WTC11 (cell line): Measurements from ENCODE around the gene CYP27B1. TPM values are rescaled to one million over a fixed set of nuclear protein-coding genes. Genes with fewer than 3 reads are reported as not detected.

Experiments used
- ATAC-seq: fragments of 200-7000 bp; cut with Tn5 transposase; 2 replicates; pipeline ENCODE4 v1.10.0; 2021; ENCODE audit warnings: mild to moderate bottlenecking, moderate library complexity
- CTCF ChIA-PET: fragments of 300-600 bp; sonication (Branson Sonifier 250); formaldehyde crosslinking; loops from one replicate; lab custom pipeline; 2021; ENCODE audit warnings: antibody characterized with exemption; lab: Charles Lee
- POLR2A ChIA-PET: fragments of 350-600 bp; sonication (Branson Sonifier 250); formaldehyde crosslinking; loops from one replicate; lab custom pipeline; 2021; ENCODE audit warnings: antibody characterized with exemption; lab: Charles Lee
- DNase-seq: peaks from one replicate; pipeline ENCODE4 v3.0.0; 2021; ENCODE audit warnings: low spot score
- H3K27ac Mint-ChIP-seq: 2 replicates; pipeline ENCODE4 v1.8.0; 2021; ENCODE audit warnings: mixed read lengths
- H3K27me3 Mint-ChIP-seq: 2 replicates; pipeline ENCODE4 v1.8.0; 2021; ENCODE audit warnings: low read depth, mild to moderate bottlenecking, moderate library complexity, mixed read lengths
- H3K36me3 Mint-ChIP-seq: 2 replicates; pipeline ENCODE4 v1.8.0; 2021; ENCODE audit warnings: mixed read lengths
- H3K4me1 Mint-ChIP-seq: 2 replicates; pipeline ENCODE4 v1.8.0; 2022; ENCODE audit warnings: mixed read lengths
- H3K4me3 Mint-ChIP-seq: 2 replicates; pipeline ENCODE4 v1.8.0; 2021; ENCODE audit warnings: mild to moderate bottlenecking, moderate library complexity, mixed read lengths
- H3K9me3 Mint-ChIP-seq: 2 replicates; pipeline ENCODE4 v1.8.0; 2021; ENCODE audit warnings: mixed read lengths
- AR ChIP-seq: fragments of 250-450 bp; sonication (Bioruptor Pico); IDR thresholded peaks from 2 replicates; pipeline ENCODE4 v1.9.0; 2021; ENCODE audit warnings: mild to moderate bottlenecking
- ATF2 ChIP-seq: sonication (generic); formaldehyde crosslinking; IDR thresholded peaks from 2 replicates; pipeline ENCODE4 v1.8.1; 2022; ENCODE audit warnings: low read depth, missing genetic modification reagents, borderline replicate concordance
- CBFB ChIP-seq: sonication (generic); formaldehyde crosslinking; IDR thresholded peaks from 2 replicates; pipeline ENCODE4 v1.8.1; 2022; ENCODE audit warnings: mild to moderate bottlenecking, low read depth, missing genetic modification reagents
- E2F1 ChIP-seq: sonication (generic); formaldehyde crosslinking; IDR thresholded peaks from 2 replicates; pipeline ENCODE4 v1.8.0; 2022; ENCODE audit warnings: mild to moderate bottlenecking, missing genetic modification reagents
- FOXK1 ChIP-seq: sonication (generic); formaldehyde crosslinking; IDR thresholded peaks from 2 replicates; pipeline ENCODE4 v1.8.0; 2022; ENCODE audit warnings: mild to moderate bottlenecking, moderate library complexity, missing genetic modification reagents
- FOXP1 ChIP-seq: sonication (generic); formaldehyde crosslinking; IDR thresholded peaks from 2 replicates; pipeline ENCODE4 v1.8.0; 2022; ENCODE audit warnings: missing genetic modification reagents, mild to moderate bottlenecking, moderate library complexity, borderline replicate concordance
- HMGA2 ChIP-seq: fragments of 250-450 bp; sonication (Bioruptor Pico); IDR thresholded peaks from 2 replicates; pipeline ENCODE4 v1.4.0; 2021; ENCODE audit warnings: mild to moderate bottlenecking, moderate library complexity
- IRF1 ChIP-seq: sonication (generic); formaldehyde crosslinking; IDR thresholded peaks from 2 replicates; pipeline ENCODE4 v1.8.0; 2023; ENCODE audit warnings: missing genetic modification reagents
- MAX ChIP-seq: sonication (generic); formaldehyde crosslinking; IDR thresholded peaks from 2 replicates; pipeline ENCODE4 v1.8.0; 2022; ENCODE audit warnings: mild to moderate bottlenecking, missing genetic modification reagents
- MLX ChIP-seq: sonication (generic); formaldehyde crosslinking; IDR thresholded peaks from 2 replicates; pipeline ENCODE4 v1.8.1; 2023; ENCODE audit warnings: mild to moderate bottlenecking, missing genetic modification reagents, moderate library complexity
- MXD4 ChIP-seq: fragments of 250-450 bp; sonication (Bioruptor Pico); IDR thresholded peaks from 2 replicates; pipeline ENCODE4 v1.8.0; 2021; ENCODE audit warnings: mild to moderate bottlenecking, moderate library complexity, borderline replicate concordance
- NFATC4 ChIP-seq: fragments of 250-450 bp; sonication (Bioruptor Pico); IDR thresholded peaks from 2 replicates; pipeline ENCODE4 v1.9.0; 2021; ENCODE audit warnings: mild to moderate bottlenecking
- NR1H2 ChIP-seq: sonication (generic); formaldehyde crosslinking; IDR thresholded peaks from 2 replicates; pipeline ENCODE4 v1.9.0; 2021; ENCODE audit warnings: mild to moderate bottlenecking, moderate library complexity, missing genetic modification reagents
- NR3C1 ChIP-seq: sonication (generic); formaldehyde crosslinking; conservative IDR thresholded peaks from 2 replicates; pipeline ENCODE4 v1.8.1; 2023; ENCODE audit warnings: low read depth, mild to moderate bottlenecking, missing genetic modification reagents
- SP1 ChIP-seq: sonication (generic); formaldehyde crosslinking; conservative IDR thresholded peaks from 2 replicates; pipeline ENCODE4 v1.8.1; 2022; ENCODE audit warnings: missing genetic modification reagents
- ZNF416 ChIP-seq: fragments of 250-450 bp; sonication (Bioruptor Pico); IDR thresholded peaks from 2 replicates; pipeline ENCODE4 v1.9.0; 2021; ENCODE audit warnings: mild to moderate bottlenecking, inconsistent platforms
- ZNF423 ChIP-seq: fragments of 250-450 bp; sonication (Bioruptor Pico); IDR thresholded peaks from 2 replicates; pipeline ENCODE4 v2.1.2; 2022; ENCODE audit warnings: mild to moderate bottlenecking, moderate library complexity
- ZNF512 ChIP-seq: sonication (generic); formaldehyde crosslinking; IDR thresholded peaks from 2 replicates; pipeline ENCODE4 v1.8.1; 2022; ENCODE audit warnings: missing genetic modification reagents, borderline replicate concordance
- ZNF671 ChIP-seq: fragments of 250-450 bp; sonication (Bioruptor Pico); IDR thresholded peaks from 2 replicates; pipeline ENCODE4 v1.8.0; 2021; ENCODE audit warnings: mild to moderate bottlenecking
- total RNA-seq: library from RNA; stranded (reverse); gene quantifications from 3 replicates; pipeline ENCODE4 v1.2.3, GENCODE V29; 2021

Gene CYP27B1
- total RNA-seq, 1 experiment from 2014 or later: 2.1 TPM

- Mint-ChIP-seq H3K9me3 (no peaks in the 10 kb centered on the region; the same call in 1 of the 2 replicates), H3K27ac (no peak overlapping the region), H3K27me3 (peaks cover 20% of the 10 kb centered on the region), H3K4me3 (no peak overlapping the region), H3K36me3 (peaks cover 52% of the 10 kb centered on the region), H3K4me1 (peaks cover 40% of the 10 kb centered on the region)
- CTCF ChIA-PET: interaction anchor here (1.1 kb wide), 1 partner anchor 23 kb away, joined by 3 read pairs; no protein-coding TSS in a partner anchor
- DNase-seq (no peak), ATAC-seq (no peak)
- TF ChIP-seq SP1 (CRISPR knock-in tag): no peak
- no peak for TF ChIP-seq MLX
- TF ChIP-seq ZNF423 (CRISPR knock-in tag): no peak
- no peak for TF ChIP-seq ZNF671 (CRISPR knock-in tag)
- no peak for TF ChIP-seq MAX (CRISPR knock-in tag)
- no peak for TF ChIP-seq MXD4 (CRISPR knock-in tag)
- no peak for TF ChIP-seq ATF2 (CRISPR knock-in tag)
- no peak for TF ChIP-seq ZNF416 (CRISPR knock-in tag)
- no peak for TF ChIP-seq NR3C1 (CRISPR knock-in tag)
- TF ChIP-seq E2F1 (CRISPR knock-in tag): no peak
- TF ChIP-seq FOXK1 (CRISPR knock-in tag): no peak
- no peak for TF ChIP-seq FOXP1 (CRISPR knock-in tag)
- no peak for TF ChIP-seq NR1H2
- no peak for TF ChIP-seq NFATC4 (CRISPR knock-in tag)
- no peak for TF ChIP-seq AR (CRISPR knock-in tag)
- TF ChIP-seq HMGA2 (CRISPR knock-in tag): no peak
- TF ChIP-seq CBFB: no peak
- no peak for TF ChIP-seq IRF1
- TF ChIP-seq ZNF512 (CRISPR knock-in tag): no peak
- POLR2A ChIA-PET: no interaction called here
These were observed 17.8 kb downstream of the CYP27B1 start for GRCh38 chr12:57749061-57749460.
